Measurements from ENCODE around the gene CITED1. TPM values are rescaled to one million over a fixed set of nuclear protein-coding genes. Genes with fewer than 3 reads are reported as not detected.

Gene CITED1, protein sequence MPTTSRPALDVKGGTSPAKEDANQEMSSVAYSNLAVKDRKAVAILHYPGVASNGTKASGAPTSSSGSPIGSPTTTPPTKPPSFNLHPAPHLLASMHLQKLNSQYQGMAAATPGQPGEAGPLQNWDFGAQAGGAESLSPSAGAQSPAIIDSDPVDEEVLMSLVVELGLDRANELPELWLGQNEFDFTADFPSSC
- total RNA-seq (ENCODE audit: low replicate concordance) = 0.69 and 1.9 TPM in 2 replicates

- no peaks in the 10 kb centered on the region for H3K4me1 ChIP-seq
- no peaks in the 10 kb centered on the region for H3K36me3 Mint-ChIP-seq
- H3K4me2 ChIP-seq = peak within 1 kb of the TSS; percentile 85
- H4K20me1 ChIP-seq (ENCODE audit: low read depth) = peaks cover 6% of the 10 kb centered on the region
- H3K9me3 ChIP-seq (ENCODE audit: low read depth) = no peaks in the 10 kb centered on the region
- H3K4me1 Mint-ChIP-seq = peaks cover 16% of the 10 kb centered on the region
- peaks cover 24% of the 10 kb centered on the region for H3K27me3 Mint-ChIP-seq (ENCODE audit: insufficient read depth, low read depth)
- no peaks in the 10 kb centered on the region for H3K36me3 ChIP-seq
- no peak within 1 kb of the TSS for H3K9ac ChIP-seq
- TF ChIP-seq CTCF (IDR thresholded peaks at IDR 0.05) (no peak), EZH2phosphoT487 (IDR thresholded peaks at IDR 0.05) (peak; percentile 46), EZH2 (IDR thresholded peaks at IDR 0.05) (peak; percentile 84)
- H3K79me2 ChIP-seq (ENCODE audit: low read depth) = no peaks in the 10 kb centered on the region
- peak within 1 kb of the TSS; percentile 60 for H3K4me3 ChIP-seq
- peak within 1 kb of the TSS; percentile 92 for H3K4me3 Mint-ChIP-seq
- DNase-seq (ENCODE audit: low spot score) = peak; percentile 54
- no peaks in the 10 kb centered on the region for H3F3A ChIP-seq (ENCODE audit: low read depth)
- H3K27ac Mint-ChIP-seq = no peak within 1 kb of the TSS
- peaks cover 99% of the 10 kb centered on the region for H3K27me3 ChIP-seq
- peak within 1 kb of the TSS; percentile 57 for H2AFZ ChIP-seq (replicated peaks)
- H3K9me3 Mint-ChIP-seq = peaks cover 14% of the 10 kb centered on the region
- H3K27ac ChIP-seq = no peak within 1 kb of the TSS
Measured at GRCh38 chrX:72305286-72306084, at the start of gene CITED1. CITED1 (minus strand) TSS chrX:72305914; CDS start chrX:72302869, 3,045 bp downstream.

DNA sequence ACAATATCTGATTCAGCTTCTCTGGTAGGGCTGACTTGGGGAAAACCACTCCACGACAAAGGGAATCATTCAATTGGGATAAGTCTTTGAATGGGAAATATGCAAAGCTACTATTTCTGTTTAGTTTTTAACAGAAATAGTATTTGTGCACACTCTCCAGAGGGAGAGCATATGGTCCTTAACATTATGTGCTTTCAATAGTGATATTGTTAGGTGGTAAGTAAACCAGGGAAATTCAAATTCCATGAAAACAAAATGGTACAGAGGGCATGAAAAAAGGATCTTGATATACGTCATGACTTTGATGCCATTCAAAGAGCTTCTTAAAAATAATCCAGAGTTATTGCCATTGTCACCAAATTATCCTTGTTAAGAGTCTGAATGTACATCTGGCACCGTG is 47.1 kb upstream of the CITED1 start:
- Histone ChIP-seq H3K4me1 (no peaks in the 10 kb centered on the region), H2AFZ (replicated peaks) (no peak overlapping the region), H3F3A (ENCODE audit: low read depth) (no peaks in the 10 kb centered on the region), H3K27me3 (no peaks in the 10 kb centered on the region), H3K27ac (no peak overlapping the region), H3K36me3 (no peaks in the 10 kb centered on the region), H3K9me3 (ENCODE audit: low read depth) (no peaks in the 10 kb centered on the region), H3K79me2 (ENCODE audit: low read depth) (no peaks in the 10 kb centered on the region), H3K4me3 (no peak overlapping the region), H3K9ac (no peak overlapping the region), H3K4me2 (no peak overlapping the region), H4K20me1 (ENCODE audit: low read depth) (no peaks in the 10 kb centered on the region)
- Mint-ChIP-seq H3K27ac (no peak overlapping the region), H3K4me1 (no peaks in the 10 kb centered on the region), H3K9me3 (peaks cover 5% of the 10 kb centered on the region), H3K36me3 (peaks cover 2% of the 10 kb centered on the region), H3K4me3 (no peak overlapping the region), H3K27me3 (ENCODE audit: insufficient read depth, low read depth) (peaks cover 2% of the 10 kb centered on the region)
- no peak for DNase-seq (ENCODE audit: low spot score)
- TF ChIP-seq EZH2 (IDR thresholded peaks at IDR 0.05) (no peak), CTCF (IDR thresholded peaks at IDR 0.05) (no peak), EZH2phosphoT487 (IDR thresholded peaks at IDR 0.05) (no peak)

DNA sequence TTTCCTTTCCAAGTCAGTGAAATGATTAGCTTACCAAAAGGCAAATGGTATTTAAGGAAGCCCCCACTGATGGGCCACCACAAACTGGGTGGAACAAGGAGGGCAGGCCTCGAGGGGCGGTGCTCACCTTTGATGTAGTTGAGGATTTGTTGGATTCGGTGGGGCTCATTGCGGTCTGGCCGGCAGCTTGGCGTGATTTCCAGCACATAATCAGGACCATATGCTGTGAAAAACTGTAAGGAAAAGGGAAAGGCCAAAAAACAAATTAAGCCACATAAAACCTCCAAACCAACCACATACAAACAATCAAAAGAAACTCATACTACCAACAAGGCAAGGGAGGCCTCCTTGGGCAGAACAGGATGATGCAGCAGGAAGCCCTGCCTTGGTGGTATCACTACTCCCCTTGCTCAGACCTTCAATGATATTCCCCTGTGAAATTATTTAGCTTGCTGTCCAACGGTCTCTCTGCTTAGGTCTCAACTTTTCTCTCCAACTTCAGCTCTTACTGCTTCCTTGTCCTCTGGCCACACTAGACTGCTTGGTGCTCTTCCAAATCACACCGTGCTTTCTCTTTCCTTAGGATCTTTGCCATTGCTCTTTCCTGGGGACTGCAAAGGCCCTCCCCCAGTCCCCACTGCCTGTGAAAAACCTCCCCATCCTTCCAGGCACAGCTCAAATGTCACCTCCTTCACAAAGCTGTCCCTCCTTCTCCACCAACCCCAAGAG is 46.1 kb upstream of the CITED1 start:
- no peak overlapping the region for H3K4me2 ChIP-seq
- H3K4me1 ChIP-seq = no peaks in the 10 kb centered on the region
- DNase-seq (ENCODE audit: low spot score) = no peak
- H2AFZ ChIP-seq (replicated peaks) = no peak overlapping the region
- TF ChIP-seq EZH2 (IDR thresholded peaks at IDR 0.05) (no peak), EZH2phosphoT487 (IDR thresholded peaks at IDR 0.05) (no peak), CTCF (IDR thresholded peaks at IDR 0.05) (no peak)
- Mint-ChIP-seq H3K9me3 (peaks cover 5% of the 10 kb centered on the region), H3K4me3 (no peak overlapping the region), H3K27me3 (ENCODE audit: insufficient read depth, low read depth) (peaks cover 5% of the 10 kb centered on the region), H3K36me3 (peaks cover 2% of the 10 kb centered on the region), H3K4me1 (no peaks in the 10 kb centered on the region), H3K27ac (no peak overlapping the region)
- H3K27ac ChIP-seq = no peak overlapping the region
- no peaks in the 10 kb centered on the region for H3K36me3 ChIP-seq
- no peak overlapping the region for H3K4me3 ChIP-seq
- no peaks in the 10 kb centered on the region for H3K79me2 ChIP-seq (ENCODE audit: low read depth)
- no peak overlapping the region for H3K9ac ChIP-seq
- no peaks in the 10 kb centered on the region for H4K20me1 ChIP-seq (ENCODE audit: low read depth)
- no peaks in the 10 kb centered on the region for H3F3A ChIP-seq (ENCODE audit: low read depth)
- H3K27me3 ChIP-seq = no peaks in the 10 kb centered on the region
- H3K9me3 ChIP-seq (ENCODE audit: low read depth) = no peaks in the 10 kb centered on the region
